NT2/D1 (cell line): Measurements from ENCODE around the gene SPTSSB.

Experiments used
- DNase-seq: peaks from one replicate; pipeline ENCODE4 v3.0.0-alpha.2; 2011; ENCODE audit warnings: low read depth, low spot score
- H3K27me3 ChIP-seq: 2 replicates; pipeline ENCODE4 v1.6.0; 2011; ENCODE audit warnings: mild to moderate bottlenecking; ENCODE audit not compliant: insufficient read length, insufficient read depth
- H3K36me3 ChIP-seq: 2 replicates; pipeline ENCODE4 v1.6.1; 2011; ENCODE audit warnings: mild to moderate bottlenecking, low read length, mixed read lengths; ENCODE audit not compliant: insufficient read depth, insufficient read length
- H3K4me1 ChIP-seq: 2 replicates; pipeline ENCODE4 v1.5.1; 2011; ENCODE audit not compliant: insufficient read depth, insufficient read length
- H3K4me3 ChIP-seq: 2 replicates; pipeline ENCODE4 v1.5.1; 2011; ENCODE audit warnings: low read depth; ENCODE audit not compliant: insufficient read length
- H3K9ac ChIP-seq: 2 replicates; pipeline ENCODE4 v1.6.0; 2011; ENCODE audit warnings: low read depth; ENCODE audit not compliant: insufficient read length
- H3K9me3 ChIP-seq: 2 replicates; pipeline ENCODE4 v1.5.1; 2011; ENCODE audit warnings: mild to moderate bottlenecking, low read length; ENCODE audit not compliant: insufficient read depth
- SUZ12 ChIP-seq: IDR thresholded peaks from 2 replicates; pipeline ENCODE4 v1.6.1; 2011; ENCODE audit not compliant: insufficient read length, insufficient read depth; ENCODE audit errors: extremely low read depth
- YY1 ChIP-seq: IDR thresholded peaks from 2 replicates; pipeline ENCODE4 v1.6.1; 2011; ENCODE audit not compliant: insufficient read length, insufficient read depth
- ZNF274 ChIP-seq: IDR thresholded peaks from 2 replicates; pipeline ENCODE4 v1.6.1; 2011; ENCODE audit warnings: mild to moderate bottlenecking, low read depth, low read length

The SPTSSB gene

DNA sequence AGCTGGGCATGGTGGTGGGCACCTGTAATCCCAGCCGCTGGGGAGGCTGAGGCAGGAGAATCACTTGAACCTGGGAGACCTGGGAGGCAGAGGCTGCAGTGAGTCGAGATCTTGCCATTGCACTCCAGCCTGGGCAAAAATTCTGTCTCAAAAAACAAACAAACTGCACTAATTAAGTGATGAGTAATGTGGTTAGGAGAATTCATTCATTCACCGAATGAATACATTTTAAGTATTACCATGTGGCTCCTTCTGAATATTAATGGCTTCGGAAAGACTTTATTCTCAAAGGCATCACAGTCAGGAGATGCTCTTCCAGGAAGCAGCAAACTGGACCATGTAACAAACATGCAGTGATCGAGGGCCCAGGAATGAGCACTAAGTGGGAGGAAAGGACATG is 23.6 kb downstream of the SPTSSB start:
- Histone ChIP-seq H3K4me3 (no peak overlapping the region), H3K4me1 (no peaks in the 10 kb centered on the region), H3K9me3 (no peaks in the 10 kb centered on the region), H3K9ac (no peak overlapping the region), H3K36me3 (no peaks in the 10 kb centered on the region), H3K27me3 (no peaks in the 10 kb centered on the region)
- DNase-seq, result no peak
- TF ChIP-seq SUZ12, result no peak
- no peak for TF ChIP-seq YY1
- no peak for TF ChIP-seq ZNF274

DNA sequence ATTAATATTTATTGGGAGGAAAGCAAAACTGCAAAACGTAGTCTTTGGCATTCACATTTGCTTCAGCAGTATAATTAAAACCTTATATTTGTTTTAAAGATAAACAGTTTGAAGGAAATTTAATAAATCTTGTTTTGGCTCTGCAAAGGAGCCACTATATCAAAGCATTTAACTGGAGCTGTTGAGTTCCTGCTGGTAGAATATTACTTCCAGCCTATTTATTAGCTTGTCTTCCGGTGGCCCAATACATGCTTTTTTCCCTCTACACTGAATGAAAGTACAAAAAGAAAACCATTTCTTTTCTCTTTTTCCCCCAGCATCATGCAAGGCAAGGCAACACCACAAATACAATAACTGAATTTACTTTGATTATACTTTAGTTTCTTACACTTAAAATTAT is 26.3 kb downstream of the SPTSSB start:
- Histone ChIP-seq H3K27me3 (no peaks in the 10 kb centered on the region), H3K4me1 (no peaks in the 10 kb centered on the region), H3K9ac (no peak overlapping the region), H3K9me3 (no peaks in the 10 kb centered on the region), H3K36me3 (no peaks in the 10 kb centered on the region), H3K4me3 (no peak overlapping the region)
- TF ChIP-seq ZNF274, result no peak
- no peak for TF ChIP-seq SUZ12
- TF ChIP-seq YY1, result no peak
- no peak for DNase-seq

DNA sequence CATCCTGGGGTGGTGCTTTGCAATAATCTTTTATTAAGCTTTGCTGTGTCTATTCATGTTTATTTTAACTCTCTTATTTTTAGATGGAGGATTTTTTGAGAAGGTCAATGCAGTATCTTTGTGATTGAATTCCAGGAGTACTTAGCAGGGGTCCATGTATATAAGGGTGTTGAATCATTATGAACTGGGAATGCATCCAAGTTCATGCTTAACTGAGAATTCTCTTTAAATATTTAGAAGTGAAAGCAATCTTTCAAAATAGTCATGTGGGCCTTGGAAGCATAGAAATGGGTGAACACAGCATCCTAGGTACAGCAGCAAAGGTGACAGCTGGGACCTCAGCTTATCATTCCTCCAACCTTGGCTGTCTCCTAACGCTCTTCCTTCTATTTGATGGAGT is 27.3 kb downstream of the SPTSSB start:
- no peak overlapping the region for H3K9ac ChIP-seq
- no peaks in the 10 kb centered on the region for H3K36me3 ChIP-seq
- no peak for DNase-seq
- no peaks in the 10 kb centered on the region for H3K4me1 ChIP-seq
- no peaks in the 10 kb centered on the region for H3K9me3 ChIP-seq
- TF ChIP-seq SUZ12, result no peak
- no peak for TF ChIP-seq YY1
- TF ChIP-seq ZNF274, result no peak
- no peak overlapping the region for H3K4me3 ChIP-seq
- H3K27me3 ChIP-seq, result no peaks in the 10 kb centered on the region

DNA sequence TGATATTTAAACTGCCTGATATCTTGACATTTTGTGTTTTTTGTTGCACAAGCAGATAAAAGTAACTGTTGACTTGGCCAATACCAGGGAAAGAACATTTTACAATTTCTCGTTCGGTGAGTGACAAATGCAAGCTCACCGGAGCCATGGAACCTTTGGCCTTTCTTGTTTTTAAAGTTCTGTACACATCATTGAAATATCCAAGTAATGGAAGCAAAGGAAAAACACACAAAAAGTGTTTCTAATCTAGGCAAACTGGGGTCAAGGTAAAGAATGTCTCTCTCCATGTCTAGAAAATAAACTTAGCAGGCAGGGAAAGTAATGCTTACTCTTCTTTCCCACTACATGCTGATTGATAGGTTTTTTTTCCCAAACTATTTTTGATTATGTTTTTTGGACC is 27.8 kb downstream of the SPTSSB start:
- Histone ChIP-seq H3K4me1 (no peaks in the 10 kb centered on the region), H3K36me3 (no peaks in the 10 kb centered on the region), H3K9ac (no peak overlapping the region), H3K4me3 (no peak overlapping the region), H3K27me3 (no peaks in the 10 kb centered on the region), H3K9me3 (no peaks in the 10 kb centered on the region)
- DNase-seq, result no peak
- no peak for TF ChIP-seq YY1
- TF ChIP-seq SUZ12, result no peak
- no peak for TF ChIP-seq ZNF274

DNA sequence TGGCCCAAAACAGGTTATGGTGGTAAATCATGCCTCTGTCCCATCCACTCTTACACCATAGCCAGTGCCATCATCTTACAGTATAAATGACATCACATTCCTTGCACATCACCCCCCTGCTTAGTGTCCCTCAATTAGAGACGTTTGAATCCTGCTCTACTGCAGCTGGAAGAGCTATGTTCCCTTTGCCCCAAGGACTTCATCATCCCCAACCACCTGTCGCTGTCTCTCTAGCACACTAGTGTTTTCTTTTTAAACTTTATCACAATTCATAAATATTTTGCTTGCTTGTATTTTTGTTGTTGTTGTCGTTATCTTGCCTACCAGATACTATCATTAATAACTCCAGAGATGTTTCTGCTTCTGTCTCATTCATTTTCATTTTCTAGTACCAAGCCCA is 28.7 kb downstream of the SPTSSB start:
- TF ChIP-seq ZNF274 (no peak), YY1 (no peak), SUZ12 (no peak)
- Histone ChIP-seq H3K4me3 (no peak overlapping the region), H3K4me1 (no peaks in the 10 kb centered on the region), H3K9me3 (no peaks in the 10 kb centered on the region), H3K36me3 (no peaks in the 10 kb centered on the region), H3K27me3 (no peaks in the 10 kb centered on the region), H3K9ac (no peak overlapping the region)
- no peak for DNase-seq

DNA sequence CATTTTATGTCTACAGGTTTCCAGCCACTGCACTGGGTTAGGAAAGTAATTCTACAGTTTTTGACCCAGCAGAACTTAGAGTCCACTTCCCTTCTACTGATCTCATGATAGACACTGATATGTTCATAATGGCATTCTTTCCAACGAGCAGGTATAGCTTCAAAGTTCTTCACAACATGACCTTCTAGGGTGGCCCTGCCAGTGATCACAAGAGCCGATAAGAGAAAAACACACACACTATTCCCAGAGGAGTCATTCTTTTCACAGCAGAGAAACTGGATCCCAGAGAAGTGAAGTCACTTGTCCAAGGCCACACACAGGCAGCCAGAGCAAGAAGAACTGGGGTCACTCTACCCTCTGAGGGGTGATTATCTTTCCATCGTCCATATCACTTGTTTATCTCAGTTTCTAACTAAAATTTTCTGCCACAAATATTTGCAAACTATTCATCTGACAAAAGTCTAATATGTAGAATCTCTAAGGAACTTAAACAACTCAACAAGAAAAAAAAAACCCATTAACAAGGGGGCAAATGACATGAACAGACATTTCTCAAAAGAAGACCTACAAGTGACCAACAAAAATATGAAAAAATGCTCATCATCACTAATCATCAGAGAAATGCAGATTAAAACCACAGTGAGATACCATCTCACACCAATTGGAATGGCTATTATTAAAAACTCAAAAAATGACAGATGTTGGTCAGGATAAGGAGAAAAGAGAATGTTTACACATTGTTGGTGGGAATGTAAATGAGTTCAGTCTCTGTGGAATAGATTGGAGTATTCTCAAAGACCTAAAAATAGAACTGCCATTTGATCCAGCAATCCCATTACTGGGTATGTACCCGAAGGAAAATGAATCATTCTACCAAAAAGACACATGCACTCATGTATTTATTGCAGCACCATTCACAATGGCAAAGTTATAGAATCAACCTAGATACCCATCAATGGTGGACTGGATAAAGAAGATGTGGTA is 31.5 kb downstream of the SPTSSB start:
- no peaks in the 10 kb centered on the region for H3K36me3 ChIP-seq
- no peaks in the 10 kb centered on the region for H3K9me3 ChIP-seq
- no peaks in the 10 kb centered on the region for H3K4me1 ChIP-seq
- no peaks in the 10 kb centered on the region for H3K27me3 ChIP-seq
- H3K9ac ChIP-seq, result no peak overlapping the region
- TF ChIP-seq SUZ12, result no peak
- TF ChIP-seq YY1, result no peak
- no peak for TF ChIP-seq ZNF274
- no peak for DNase-seq
- H3K4me3 ChIP-seq, result no peak overlapping the region

DNA sequence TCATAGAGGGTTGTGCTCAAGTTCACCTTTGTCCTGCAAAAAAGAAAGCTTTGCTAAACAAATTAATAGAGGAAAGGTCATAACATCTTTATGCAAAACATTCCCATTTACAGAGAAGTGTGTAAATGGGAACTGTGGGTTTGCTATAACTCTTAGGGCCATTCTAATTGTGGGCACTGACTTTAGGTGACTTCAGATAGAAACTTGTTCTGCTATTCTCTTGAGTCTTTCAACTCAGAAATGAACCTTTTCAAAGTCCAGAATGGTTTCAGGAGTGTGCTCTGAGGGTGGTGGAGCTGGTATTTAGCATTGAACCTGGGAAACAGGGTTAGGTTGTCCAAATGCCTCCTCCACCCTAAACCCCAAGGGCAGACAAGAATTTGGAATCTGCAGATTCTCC is 34.0 kb downstream of the SPTSSB start:
- no peaks in the 10 kb centered on the region for H3K9me3 ChIP-seq
- H3K36me3 ChIP-seq, result no peaks in the 10 kb centered on the region
- no peak overlapping the region for H3K4me3 ChIP-seq
- no peak overlapping the region for H3K9ac ChIP-seq
- no peaks in the 10 kb centered on the region for H3K4me1 ChIP-seq
- DNase-seq, result no peak
- TF ChIP-seq SUZ12, result no peak
- no peak for TF ChIP-seq ZNF274
- TF ChIP-seq YY1, result no peak
- H3K27me3 ChIP-seq, result no peaks in the 10 kb centered on the region

DNA sequence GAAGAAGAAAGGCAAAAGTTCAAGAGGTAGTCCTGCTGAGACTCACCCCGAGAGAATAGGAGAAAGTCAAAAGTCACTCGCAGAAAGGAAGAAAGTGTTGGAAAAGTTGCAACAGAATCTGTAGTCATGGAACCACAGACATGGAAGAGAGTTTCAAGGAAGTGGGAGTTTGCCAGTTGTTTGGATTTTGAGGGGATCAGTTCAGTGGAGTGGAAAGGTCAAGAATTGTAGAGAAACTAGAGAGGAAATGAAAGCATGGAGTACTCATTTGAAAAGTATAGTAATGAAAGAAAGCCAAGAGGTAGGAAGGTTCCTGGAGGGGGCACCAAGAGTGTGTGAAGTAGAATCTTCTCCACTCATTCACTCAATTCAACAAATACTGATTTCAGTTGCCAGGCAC is 34.7 kb downstream of the SPTSSB start:
- DNase-seq, result no peak
- Histone ChIP-seq H3K27me3 (no peaks in the 10 kb centered on the region), H3K9ac (no peak overlapping the region), H3K9me3 (no peaks in the 10 kb centered on the region), H3K36me3 (no peaks in the 10 kb centered on the region), H3K4me1 (no peaks in the 10 kb centered on the region), H3K4me3 (no peak overlapping the region)
- TF ChIP-seq SUZ12 (no peak), YY1 (no peak), ZNF274 (no peak)
